ENCODE measurements around the gene TOMM6.
A peak's percentile ranks its signal among the peaks of the same experiment; 100 is the strongest.
"Not testable (repeated sequence)": the region's sequence is repeated elsewhere in the genome, so short reads cannot be mapped to it uniquely, and the experiment has no call there.

TOMM6 gene

DNA sequence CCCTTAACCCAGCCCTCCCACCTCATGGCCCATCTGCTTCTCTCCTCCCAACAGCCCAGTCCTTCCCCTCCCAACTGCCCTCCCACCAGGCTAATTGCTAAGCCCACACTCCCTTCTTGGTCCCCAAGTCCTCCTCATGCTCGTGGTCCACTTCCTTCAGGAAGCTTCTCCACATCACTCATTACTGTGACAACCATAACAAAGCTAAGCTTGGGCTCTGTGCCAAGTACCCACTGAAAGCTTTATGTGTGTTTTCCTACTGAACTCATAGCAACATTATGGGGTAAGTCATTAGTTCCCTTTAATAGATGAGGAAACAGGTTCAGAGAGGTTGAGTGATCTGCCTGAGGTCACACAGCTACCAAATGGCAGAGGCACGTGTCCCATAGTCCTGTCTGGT lies 24.0 kb upstream of the TOMM6 start:
- Histone ChIP-seq H3K4me1 (ENCODE audit: control insufficient read depth in 2 of 2, insufficient read depth in 2 of 2, low read length in 2 of 2) (peaks cover 0 to 7% of the 10 kb centered on the region in 2 donors), H3K4me3 (ENCODE audit: low read length in 2 of 2) (no peak overlapping the region), H3K27ac (ENCODE audit: low read depth in 2 of 2, low read length in 2 of 2) (no peak overlapping the region), H3K9ac (ENCODE audit: low read depth in 1 of 2, low read length in 2 of 2) (no peak overlapping the region), H3K36me3 (ENCODE audit: control insufficient read depth in 2 of 2, insufficient read depth in 2 of 2, low read length in 2 of 2) (no peaks in the 10 kb centered on the region), H3K27me3 (ENCODE audit: control insufficient read depth in 2 of 2, insufficient read depth in 2 of 2, low read length in 2 of 2) (no peaks in the 10 kb centered on the region), H3K9me3 (ENCODE audit: control insufficient read depth in 2 of 2, low read length in 2 of 2) (no peaks in the 10 kb centered on the region)

DNA sequence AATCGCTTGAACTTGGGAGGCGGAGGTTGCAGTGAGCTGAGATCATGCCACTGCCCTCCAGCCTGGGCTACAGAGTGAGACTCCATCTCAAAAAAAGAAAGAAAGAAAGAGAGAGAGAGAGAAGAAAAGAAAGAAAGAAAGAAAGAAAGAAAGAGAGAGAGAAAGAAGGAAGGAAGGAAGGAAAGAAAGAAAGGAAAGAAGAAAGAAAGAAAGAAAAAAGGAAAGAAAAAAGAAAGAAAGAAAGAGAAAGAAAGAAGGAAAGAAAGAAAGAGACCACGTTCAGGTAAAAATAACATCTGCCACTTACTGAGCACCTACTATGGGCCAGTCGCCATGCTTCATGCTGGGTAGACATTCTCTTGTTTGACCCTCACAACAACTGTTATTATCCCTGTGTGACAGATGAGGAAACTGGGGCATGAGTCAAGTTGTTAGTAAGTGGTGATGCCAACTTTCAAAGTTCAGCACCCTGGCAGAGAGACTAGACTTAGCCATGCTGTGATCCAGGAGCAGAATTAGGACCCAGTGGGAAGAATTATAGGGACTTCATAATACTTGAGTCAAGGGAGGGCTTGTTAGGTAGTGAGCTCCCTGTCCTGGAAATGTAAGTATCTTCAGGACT lies 21.3 kb upstream of the TOMM6 start:
- not testable (repeated sequence) for H3K9me3 ChIP-seq (ENCODE audit: control insufficient read depth in 2 of 2, low read length in 2 of 2); H3K4me3 ChIP-seq (ENCODE audit: low read length in 2 of 2); H3K27me3 ChIP-seq (ENCODE audit: control insufficient read depth in 2 of 2, insufficient read depth in 2 of 2, low read length in 2 of 2); H3K4me1 ChIP-seq (ENCODE audit: control insufficient read depth in 2 of 2, insufficient read depth in 2 of 2, low read length in 2 of 2); H3K9ac ChIP-seq (ENCODE audit: low read depth in 1 of 2, low read length in 2 of 2); H3K36me3 ChIP-seq (ENCODE audit: control insufficient read depth in 2 of 2, insufficient read depth in 2 of 2, low read length in 2 of 2); H3K27ac ChIP-seq (ENCODE audit: low read depth in 2 of 2, low read length in 2 of 2)

DNA sequence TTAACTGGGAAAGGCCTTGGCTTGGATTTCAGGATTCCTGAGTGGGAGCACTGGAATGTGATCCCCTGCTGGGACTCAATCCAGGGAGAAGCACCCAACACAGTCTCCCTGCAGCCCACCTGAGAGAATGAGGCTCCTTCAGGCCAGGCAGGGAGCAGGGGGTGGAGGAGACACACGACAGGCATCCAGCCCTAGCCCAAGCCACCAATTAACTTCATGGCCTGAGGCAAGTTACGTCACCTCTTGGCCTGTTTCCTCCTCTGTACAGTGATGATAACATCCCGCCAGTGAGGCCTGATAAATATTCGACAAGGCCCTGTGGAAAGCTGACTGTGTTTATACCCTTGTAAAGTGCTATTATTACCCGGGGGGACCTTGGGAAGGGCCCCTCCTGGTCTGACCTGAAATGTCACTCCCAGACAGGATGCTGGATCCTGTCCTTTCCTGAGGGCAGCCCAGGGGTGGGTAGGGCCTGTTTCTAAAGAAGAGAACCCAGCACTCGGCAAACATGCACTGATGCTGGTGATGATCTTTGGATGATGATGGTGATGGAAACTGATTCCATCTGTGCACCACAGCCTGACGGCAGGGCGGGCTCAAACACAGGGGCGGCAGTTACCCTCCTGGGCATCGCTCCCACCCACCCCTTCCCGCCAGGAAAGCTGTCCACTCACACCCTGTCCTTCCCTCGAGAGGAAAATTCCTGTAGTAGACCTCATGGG lies 20.2 kb upstream of the TOMM6 start:
- Histone ChIP-seq H3K27ac (ENCODE audit: low read depth in 2 of 2, low read length in 2 of 2) (peak overlapping the region; percentile 23 to 27), H3K9me3 (ENCODE audit: control insufficient read depth in 2 of 2, low read length in 2 of 2) (no peaks in the 10 kb centered on the region), H3K4me3 (ENCODE audit: low read length in 2 of 2) (no peak overlapping the region), H3K4me1 (ENCODE audit: control insufficient read depth in 2 of 2, insufficient read depth in 2 of 2, low read length in 2 of 2) (peaks cover 4 to 10% of the 10 kb centered on the region in 2 donors), H3K27me3 (ENCODE audit: control insufficient read depth in 2 of 2, insufficient read depth in 2 of 2, low read length in 2 of 2) (no peaks in the 10 kb centered on the region), H3K36me3 (ENCODE audit: control insufficient read depth in 2 of 2, insufficient read depth in 2 of 2, low read length in 2 of 2) (peaks cover 12 to 16% of the 10 kb centered on the region in 2 donors), H3K9ac (ENCODE audit: low read depth in 1 of 2, low read length in 2 of 2) (peak overlapping the region in 1 of 2 donors; percentile 30)

DNA sequence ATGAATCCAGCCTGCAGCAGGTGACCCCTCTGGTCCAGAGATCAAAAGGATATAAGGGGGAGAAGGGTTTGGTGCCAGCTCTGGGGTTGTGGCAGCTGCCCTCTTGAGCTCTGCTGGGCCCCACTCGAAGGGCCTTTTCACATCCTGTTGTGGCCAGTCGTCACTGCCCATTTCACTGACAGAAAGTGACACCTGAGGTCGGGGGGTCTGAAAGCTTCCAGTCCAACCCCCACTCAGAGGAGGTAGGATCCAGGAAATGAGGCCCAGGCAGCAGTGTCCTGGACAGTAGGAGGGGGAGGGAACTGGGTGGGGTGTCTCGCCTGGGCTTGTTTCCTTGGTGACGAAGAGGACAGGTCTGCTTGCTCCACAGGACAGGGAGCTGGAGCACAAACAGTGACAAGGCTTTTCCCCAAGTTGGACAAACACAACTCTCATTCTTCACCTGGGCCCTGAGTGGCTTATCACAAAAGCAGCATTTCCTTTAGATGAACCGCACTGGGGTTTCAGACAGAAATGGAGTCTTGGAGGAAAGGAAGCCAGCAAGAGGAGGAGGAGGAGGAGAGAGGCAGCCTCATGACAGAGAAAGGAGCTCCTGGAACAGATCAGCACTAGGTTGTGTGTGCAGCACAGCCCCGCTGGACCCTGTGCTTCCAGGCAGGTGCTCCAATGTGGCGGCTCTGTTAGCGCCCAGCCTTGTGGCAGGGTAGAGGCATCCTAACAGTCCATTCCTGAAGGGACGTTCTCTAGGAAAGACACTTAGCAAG lies 18.8 kb upstream of the TOMM6 start:
- Histone ChIP-seq H3K27ac (ENCODE audit: low read depth in 2 of 2, low read length in 2 of 2) (no peak overlapping the region), H3K27me3 (ENCODE audit: control insufficient read depth in 2 of 2, insufficient read depth in 2 of 2, low read length in 2 of 2) (no peaks in the 10 kb centered on the region), H3K36me3 (ENCODE audit: control insufficient read depth in 2 of 2, insufficient read depth in 2 of 2, low read length in 2 of 2) (peaks cover 20% of the 10 kb centered on the region in 2 donors), H3K9ac (ENCODE audit: low read depth in 1 of 2, low read length in 2 of 2) (no peak overlapping the region), H3K4me1 (ENCODE audit: control insufficient read depth in 2 of 2, insufficient read depth in 2 of 2, low read length in 2 of 2) (peaks cover 4 to 10% of the 10 kb centered on the region in 2 donors), H3K4me3 (ENCODE audit: low read length in 2 of 2) (no peak overlapping the region), H3K9me3 (ENCODE audit: control insufficient read depth in 2 of 2, low read length in 2 of 2) (no peaks in the 10 kb centered on the region)

DNA sequence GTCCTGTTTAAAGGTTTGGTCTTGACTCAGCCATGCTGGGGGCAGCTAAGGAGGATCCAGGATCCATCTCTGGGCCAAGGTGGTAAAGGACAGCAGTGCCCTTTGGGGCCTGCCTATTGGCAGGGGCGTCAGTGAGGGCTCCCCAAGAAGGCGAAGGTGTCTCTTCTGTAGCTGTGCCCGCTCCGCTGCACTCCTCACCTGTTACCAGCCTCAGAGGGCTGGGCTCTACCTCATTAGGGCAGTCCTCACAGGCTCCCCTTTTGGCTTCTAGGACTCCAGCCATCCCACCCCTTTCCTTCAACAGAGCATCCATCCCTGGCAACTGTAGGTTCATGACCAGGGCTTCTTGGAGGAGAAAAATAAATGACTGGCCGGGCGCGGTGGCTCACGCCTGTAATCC lies 18.1 kb upstream of the TOMM6 start:
- H3K4me3 ChIP-seq (ENCODE audit: low read length in 2 of 2) = no peak overlapping the region
- H3K27ac ChIP-seq (ENCODE audit: low read depth in 2 of 2, low read length in 2 of 2) = no peak overlapping the region
- H3K4me1 ChIP-seq (ENCODE audit: control insufficient read depth in 2 of 2, insufficient read depth in 2 of 2, low read length in 2 of 2) = peaks cover 4 to 10% of the 10 kb centered on the region in 2 donors
- H3K9ac ChIP-seq (ENCODE audit: low read depth in 1 of 2, low read length in 2 of 2) = no peak overlapping the region
- peaks cover 22 to 23% of the 10 kb centered on the region in 2 donors for H3K36me3 ChIP-seq (ENCODE audit: control insufficient read depth in 2 of 2, insufficient read depth in 2 of 2, low read length in 2 of 2)
- no peaks in the 10 kb centered on the region for H3K9me3 ChIP-seq (ENCODE audit: control insufficient read depth in 2 of 2, low read length in 2 of 2)
- no peaks in the 10 kb centered on the region for H3K27me3 ChIP-seq (ENCODE audit: control insufficient read depth in 2 of 2, insufficient read depth in 2 of 2, low read length in 2 of 2)

DNA sequence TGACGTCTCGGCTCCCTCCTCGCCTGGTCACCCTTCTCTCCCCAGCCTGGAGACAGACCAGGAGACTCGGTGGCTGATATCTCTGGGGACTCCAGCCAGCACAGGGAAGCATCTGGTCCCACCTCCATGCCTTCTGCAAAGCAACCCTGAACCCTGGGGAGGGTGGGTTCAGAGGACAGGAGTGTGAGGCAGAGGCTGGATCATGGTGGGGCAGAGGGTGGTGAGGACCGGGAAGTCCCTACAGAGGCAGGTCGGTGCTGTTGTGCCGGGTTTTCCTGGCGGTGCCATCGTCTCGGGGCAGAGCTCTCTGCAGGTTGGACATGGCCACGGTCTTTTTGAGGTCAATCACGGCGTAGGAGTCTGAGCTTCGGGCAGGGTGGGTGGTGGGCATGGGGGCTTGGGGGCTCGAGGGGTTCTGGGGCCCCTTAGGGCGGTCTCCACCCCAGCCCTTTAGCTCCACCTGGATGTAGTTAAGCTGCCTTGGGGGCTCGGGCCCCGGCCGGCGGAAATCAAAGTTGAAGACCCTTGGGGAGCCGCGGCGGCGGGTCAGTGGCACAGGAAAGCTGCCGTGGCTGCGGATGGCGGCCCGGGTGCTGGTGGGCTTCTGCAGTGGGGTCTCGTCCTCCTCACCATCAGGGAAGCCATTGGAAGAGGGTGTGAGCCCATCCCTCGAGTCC lies 17.0 kb upstream of the TOMM6 start:
- no peaks in the 10 kb centered on the region for H3K9me3 ChIP-seq (ENCODE audit: control insufficient read depth in 2 of 2, low read length in 2 of 2)
- H3K27me3 ChIP-seq (ENCODE audit: control insufficient read depth in 2 of 2, insufficient read depth in 2 of 2, low read length in 2 of 2) = no peaks in the 10 kb centered on the region
- H3K27ac ChIP-seq (ENCODE audit: low read depth in 2 of 2, low read length in 2 of 2) = no peak overlapping the region
- peaks cover 28 to 35% of the 10 kb centered on the region in 2 donors for H3K36me3 ChIP-seq (ENCODE audit: control insufficient read depth in 2 of 2, insufficient read depth in 2 of 2, low read length in 2 of 2)
- no peak overlapping the region for H3K9ac ChIP-seq (ENCODE audit: low read depth in 1 of 2, low read length in 2 of 2)
- no peak overlapping the region for H3K4me3 ChIP-seq (ENCODE audit: low read length in 2 of 2)
- H3K4me1 ChIP-seq (ENCODE audit: control insufficient read depth in 2 of 2, insufficient read depth in 2 of 2, low read length in 2 of 2) = peaks cover 4 to 10% of the 10 kb centered on the region in 2 donors

DNA sequence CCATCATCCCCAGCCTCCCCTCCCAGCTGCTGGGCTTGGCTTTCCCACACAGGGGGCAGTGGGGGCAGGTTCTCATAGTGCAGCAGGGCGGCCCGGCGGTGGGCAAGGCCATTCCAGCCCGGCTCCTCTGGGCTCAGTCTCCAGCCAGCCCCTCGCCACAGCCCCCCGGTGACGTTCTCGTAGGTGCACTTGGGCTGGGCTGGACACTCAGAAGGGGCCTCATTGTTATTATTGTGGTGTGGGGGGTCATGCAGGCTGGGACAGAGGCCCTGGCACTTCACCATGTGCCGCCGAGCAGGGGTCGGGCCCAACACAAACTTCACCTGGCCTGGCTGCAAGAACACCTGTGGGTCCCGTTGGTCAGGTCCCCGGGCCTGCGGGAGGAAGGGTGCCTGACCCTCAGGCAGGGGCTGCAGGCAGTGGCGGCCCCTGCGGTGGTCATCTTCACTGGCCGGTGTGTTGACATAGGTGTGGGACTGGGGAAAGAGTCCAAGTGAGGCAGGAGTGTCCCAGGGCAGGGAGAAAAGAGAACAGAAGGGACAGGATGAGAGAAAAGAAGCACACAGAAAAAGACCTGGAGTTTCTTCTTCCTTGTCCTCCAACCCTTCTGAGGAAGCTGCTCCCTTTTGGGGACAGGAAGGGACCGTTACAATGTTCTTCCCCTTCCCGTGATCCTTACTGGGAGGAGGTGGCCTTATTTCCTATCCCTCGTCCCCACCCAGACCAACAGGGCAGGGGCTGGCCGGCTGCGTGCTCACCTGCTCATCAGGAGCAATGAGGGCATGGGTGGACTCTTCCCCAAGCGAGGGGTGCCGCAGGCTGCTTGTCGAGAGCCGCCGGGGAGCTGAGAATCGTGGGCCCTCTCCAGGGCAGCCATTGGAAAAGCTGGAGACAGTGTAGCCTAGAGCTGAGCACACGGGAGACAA lies 16.2 kb upstream of the TOMM6 start:
- no peak overlapping the region for H3K9ac ChIP-seq (ENCODE audit: low read depth in 1 of 2, low read length in 2 of 2)
- H3K4me1 ChIP-seq (ENCODE audit: control insufficient read depth in 2 of 2, insufficient read depth in 2 of 2, low read length in 2 of 2) = peaks cover 4 to 10% of the 10 kb centered on the region in 2 donors
- H3K9me3 ChIP-seq (ENCODE audit: control insufficient read depth in 2 of 2, low read length in 2 of 2) = no peaks in the 10 kb centered on the region
- peaks cover 28 to 38% of the 10 kb centered on the region in 2 donors for H3K36me3 ChIP-seq (ENCODE audit: control insufficient read depth in 2 of 2, insufficient read depth in 2 of 2, low read length in 2 of 2)
- H3K4me3 ChIP-seq (ENCODE audit: low read length in 2 of 2) = no peak overlapping the region
- no peaks in the 10 kb centered on the region for H3K27me3 ChIP-seq (ENCODE audit: control insufficient read depth in 2 of 2, insufficient read depth in 2 of 2, low read length in 2 of 2)
- no peak overlapping the region for H3K27ac ChIP-seq (ENCODE audit: low read depth in 2 of 2, low read length in 2 of 2)

DNA sequence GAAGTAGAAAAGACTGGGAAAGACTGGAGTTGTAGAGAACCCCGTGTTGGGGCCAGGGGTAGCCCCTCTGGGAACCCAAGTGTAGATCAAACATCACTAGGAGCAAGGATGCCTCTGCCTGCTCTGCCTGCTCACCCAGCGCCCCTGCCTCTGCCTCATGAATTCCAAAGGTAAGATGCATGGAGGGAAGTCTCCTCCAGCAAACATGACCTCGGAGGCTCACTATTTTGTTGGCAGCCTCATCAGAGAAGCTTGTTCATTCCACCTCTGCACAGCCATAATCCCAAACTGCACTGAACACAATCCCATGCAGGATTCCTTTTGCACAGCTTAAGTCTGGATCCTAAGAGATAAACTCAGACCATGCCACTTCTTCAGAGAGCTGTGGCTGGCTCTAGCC lies 12.7 kb upstream of the TOMM6 start:
- no peak overlapping the region for H3K4me3 ChIP-seq (ENCODE audit: low read length in 2 of 2)
- peaks cover 28 to 45% of the 10 kb centered on the region in 2 donors for H3K36me3 ChIP-seq (ENCODE audit: control insufficient read depth in 2 of 2, insufficient read depth in 2 of 2, low read length in 2 of 2)
- no peak overlapping the region for H3K9ac ChIP-seq (ENCODE audit: low read depth in 1 of 2, low read length in 2 of 2)
- no peaks in the 10 kb centered on the region for H3K9me3 ChIP-seq (ENCODE audit: control insufficient read depth in 2 of 2, low read length in 2 of 2)
- peaks cover 2 to 9% of the 10 kb centered on the region in 2 donors for H3K4me1 ChIP-seq (ENCODE audit: control insufficient read depth in 2 of 2, insufficient read depth in 2 of 2, low read length in 2 of 2)
- H3K27ac ChIP-seq (ENCODE audit: low read depth in 2 of 2, low read length in 2 of 2) = no peak overlapping the region
- no peaks in the 10 kb centered on the region for H3K27me3 ChIP-seq (ENCODE audit: control insufficient read depth in 2 of 2, insufficient read depth in 2 of 2, low read length in 2 of 2)

DNA sequence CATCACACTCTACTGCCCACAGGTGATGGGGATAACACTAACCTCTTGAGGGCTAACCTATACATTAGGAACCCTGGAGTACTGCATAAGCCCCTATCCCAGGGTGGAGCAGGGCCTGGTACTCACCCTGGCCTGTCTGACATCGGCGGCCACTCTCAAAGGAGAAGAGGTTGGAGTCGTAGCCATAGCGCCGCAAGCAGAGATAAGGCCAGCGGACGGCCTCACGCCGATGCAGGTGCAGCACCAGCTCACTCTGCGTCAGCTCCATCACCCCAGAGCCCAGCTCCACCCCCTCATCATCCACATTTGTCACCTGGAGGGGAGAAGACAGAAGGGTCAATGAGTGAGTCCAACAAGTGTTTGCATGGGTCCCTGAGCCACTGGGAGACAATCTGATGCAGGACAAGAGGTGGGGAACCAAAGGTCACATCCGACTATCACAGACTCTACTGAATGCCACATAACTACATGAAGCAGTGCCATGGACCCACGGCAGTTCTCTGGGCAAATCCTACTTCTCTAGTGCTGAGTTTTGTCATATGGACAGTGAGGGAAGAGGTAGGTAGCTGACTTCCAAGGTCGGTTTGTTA lies 12.1 kb upstream of the TOMM6 start:
- H3K27me3 ChIP-seq (ENCODE audit: control insufficient read depth in 2 of 2, insufficient read depth in 2 of 2, low read length in 2 of 2) = no peaks in the 10 kb centered on the region
- peaks cover 28 to 42% of the 10 kb centered on the region in 2 donors for H3K36me3 ChIP-seq (ENCODE audit: control insufficient read depth in 2 of 2, insufficient read depth in 2 of 2, low read length in 2 of 2)
- no peak overlapping the region for H3K4me3 ChIP-seq (ENCODE audit: low read length in 2 of 2)
- no peaks in the 10 kb centered on the region for H3K9me3 ChIP-seq (ENCODE audit: control insufficient read depth in 2 of 2, low read length in 2 of 2)
- H3K27ac ChIP-seq (ENCODE audit: low read depth in 2 of 2, low read length in 2 of 2) = no peak overlapping the region
- H3K9ac ChIP-seq (ENCODE audit: low read depth in 1 of 2, low read length in 2 of 2) = no peak overlapping the region
- H3K4me1 ChIP-seq (ENCODE audit: control insufficient read depth in 2 of 2, insufficient read depth in 2 of 2, low read length in 2 of 2) = peaks cover 2 to 9% of the 10 kb centered on the region in 2 donors
